NCI-H2196 (cell line): Measurements from ENCODE around the gene ADAM12.

Experiments used
- DNase-seq: peaks from one replicate; lab custom pipeline; 2025; ENCODE audit not compliant: unreplicated experiment; lab: John Stamatoyannopoulos, UW

ADAM12 gene

GRCh38 chr10:126157189-126157588 is 231.1 kb downstream of the ADAM12 start:
- no peak for DNase-seq

- DNase-seq: no peak
Observed at GRCh38 chr10:126156503-126156902, 231.8 kb downstream of the ADAM12 start.

- peak; percentile 19 for DNase-seq
Observed at GRCh38 chr10:126156012-126156411, 232.3 kb downstream of the ADAM12 start.

- no peak for DNase-seq
Observed at GRCh38 chr10:126155528-126155927, 232.7 kb downstream of the ADAM12 start.

GRCh38 chr10:126153711-126154628 is 234.3 kb downstream of the ADAM12 start:
- DNase-seq: no peak

GRCh38 chr10:126147866-126148587 is 240.2 kb downstream of the ADAM12 start:
- no peak for DNase-seq

GRCh38 chr10:126146771-126147170 is 241.5 kb downstream of the ADAM12 start:
- no peak for DNase-seq

- DNase-seq: no peak
Observed at GRCh38 chr10:126143117-126143516, 245.2 kb downstream of the ADAM12 start.

GRCh38 chr10:126140746-126141273 is 247.5 kb downstream of the ADAM12 start:
- no peak for DNase-seq

GRCh38 chr10:126137562-126138221 is 250.6 kb downstream of the ADAM12 start:
- no peak for DNase-seq

GRCh38 chr10:126135941-126136595 is 252.2 kb downstream of the ADAM12 start:
- DNase-seq: no peak

- DNase-seq: no peak
Observed at GRCh38 chr10:126135177-126135576, 253.1 kb downstream of the ADAM12 start.

GRCh38 chr10:126133906-126134656 is 254.2 kb downstream of the ADAM12 start:
- DNase-seq: no peak

GRCh38 chr10:126133082-126133620 is 255.1 kb downstream of the ADAM12 start:
- no peak for DNase-seq

GRCh38 chr10:126131341-126131740 is 256.9 kb downstream of the ADAM12 start:
- DNase-seq: no peak

- DNase-seq: no peak
Observed at GRCh38 chr10:126130271-126130710, 258.0 kb downstream of the ADAM12 start.

GRCh38 chr10:126129026-126129425 is 259.3 kb downstream of the ADAM12 start:
- DNase-seq: no peak

- DNase-seq: no peak
Observed at GRCh38 chr10:126128581-126128980, 259.7 kb downstream of the ADAM12 start.

GRCh38 chr10:126127481-126128029 is 260.7 kb downstream of the ADAM12 start:
- no peak for DNase-seq
